Measurements from ENCODE around the gene TPD52L1. TPM values are rescaled to one million over a fixed set of nuclear protein-coding genes. Genes with fewer than 3 reads are reported as not detected.

The TPD52L1 gene
- total RNA-seq, 1 donor from 2014 or later = not detected

DNA sequence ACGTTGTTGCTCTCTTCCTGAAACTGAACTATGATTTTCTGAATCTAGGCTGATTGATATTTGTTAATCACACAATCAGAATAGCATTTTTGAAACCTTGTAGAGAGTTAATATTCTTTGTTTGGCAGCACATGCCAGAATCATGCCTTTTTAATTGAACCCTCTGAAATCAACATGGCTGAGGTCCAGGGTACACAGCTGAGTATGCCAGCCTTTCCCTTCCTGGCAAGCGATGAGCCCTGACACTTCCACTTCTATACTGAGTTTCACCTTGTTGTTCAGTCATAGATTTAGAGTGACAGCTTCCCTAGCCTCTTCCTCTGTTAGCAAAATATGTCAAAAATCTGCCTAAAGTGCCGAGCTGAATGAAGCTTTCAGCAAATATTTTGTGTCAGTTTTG is 141.4 kb downstream of the TPD52L1 start:
- no peaks in the 10 kb centered on the region for H3K27me3 Mint-ChIP-seq (ENCODE audit: unreplicated experiment)
- H3K4me3 Mint-ChIP-seq (ENCODE audit: unreplicated experiment) = no peak overlapping the region
- H3K9me3 Mint-ChIP-seq (ENCODE audit: unreplicated experiment) = no peaks in the 10 kb centered on the region
- H3K27ac Mint-ChIP-seq (ENCODE audit: unreplicated experiment) = no peak overlapping the region
- H3K36me3 Mint-ChIP-seq (ENCODE audit: unreplicated experiment) = no peaks in the 10 kb centered on the region
- no peak for DNase-seq
- TF ChIP-seq, protein P1, sequence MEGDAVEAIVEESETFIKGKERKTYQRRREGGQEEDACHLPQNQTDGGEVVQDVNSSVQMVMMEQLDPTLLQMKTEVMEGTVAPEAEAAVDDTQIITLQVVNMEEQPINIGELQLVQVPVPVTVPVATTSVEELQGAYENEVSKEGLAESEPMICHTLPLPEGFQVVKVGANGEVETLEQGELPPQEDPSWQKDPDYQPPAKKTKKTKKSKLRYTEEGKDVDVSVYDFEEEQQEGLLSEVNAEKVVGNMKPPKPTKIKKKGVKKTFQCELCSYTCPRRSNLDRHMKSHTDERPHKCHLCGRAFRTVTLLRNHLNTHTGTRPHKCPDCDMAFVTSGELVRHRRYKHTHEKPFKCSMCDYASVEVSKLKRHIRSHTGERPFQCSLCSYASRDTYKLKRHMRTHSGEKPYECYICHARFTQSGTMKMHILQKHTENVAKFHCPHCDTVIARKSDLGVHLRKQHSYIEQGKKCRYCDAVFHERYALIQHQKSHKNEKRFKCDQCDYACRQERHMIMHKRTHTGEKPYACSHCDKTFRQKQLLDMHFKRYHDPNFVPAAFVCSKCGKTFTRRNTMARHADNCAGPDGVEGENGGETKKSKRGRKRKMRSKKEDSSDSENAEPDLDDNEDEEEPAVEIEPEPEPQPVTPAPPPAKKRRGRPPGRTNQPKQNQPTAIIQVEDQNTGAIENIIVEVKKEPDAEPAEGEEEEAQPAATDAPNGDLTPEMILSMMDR (IDR thresholded peaks at IDR 0.05; ENCODE audit: partially characterized antibody, unreplicated experiment) = no peak
- peaks cover 2% of the 10 kb centered on the region for H3K4me1 Mint-ChIP-seq (ENCODE audit: low read depth, unreplicated experiment)

DNA sequence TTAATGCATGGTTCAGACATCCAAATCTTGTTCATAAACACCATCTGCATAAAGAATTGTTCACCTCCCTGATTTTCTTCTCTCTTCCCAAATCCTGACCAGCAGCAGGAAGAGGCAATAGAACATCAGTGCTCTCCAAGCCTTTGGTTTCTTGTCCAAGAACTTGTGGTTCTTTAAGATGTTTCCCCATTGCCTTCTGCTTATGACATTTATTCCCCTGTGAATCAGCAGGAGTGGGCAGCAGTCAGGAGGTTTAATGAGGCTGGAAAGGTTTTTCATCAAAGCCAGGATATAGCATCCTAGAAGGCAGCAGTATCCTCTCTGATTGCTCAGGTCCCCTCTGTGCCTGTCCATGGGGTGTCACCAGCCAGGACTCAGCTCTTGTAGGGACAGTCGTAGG is 142.9 kb downstream of the TPD52L1 start:
- Mint-ChIP-seq H3K27ac (ENCODE audit: unreplicated experiment) (no peak overlapping the region), H3K27me3 (ENCODE audit: unreplicated experiment) (no peaks in the 10 kb centered on the region), H3K4me1 (ENCODE audit: low read depth, unreplicated experiment) (peaks cover 9% of the 10 kb centered on the region), H3K36me3 (ENCODE audit: unreplicated experiment) (no peaks in the 10 kb centered on the region), H3K4me3 (ENCODE audit: unreplicated experiment) (no peak overlapping the region), H3K9me3 (ENCODE audit: unreplicated experiment) (peaks cover 2% of the 10 kb centered on the region)
- DNase-seq = no peak
- TF ChIP-seq, protein P1 (IDR thresholded peaks at IDR 0.05; ENCODE audit: partially characterized antibody, unreplicated experiment) = no peak

- H3K9me3 Mint-ChIP-seq (ENCODE audit: unreplicated experiment) = peaks cover 2% of the 10 kb centered on the region
- H3K27ac Mint-ChIP-seq (ENCODE audit: unreplicated experiment) = no peak overlapping the region
- no peak for DNase-seq
- H3K36me3 Mint-ChIP-seq (ENCODE audit: unreplicated experiment) = no peaks in the 10 kb centered on the region
- no peaks in the 10 kb centered on the region for H3K27me3 Mint-ChIP-seq (ENCODE audit: unreplicated experiment)
- TF ChIP-seq, protein P1 (IDR thresholded peaks at IDR 0.05; ENCODE audit: partially characterized antibody, unreplicated experiment) = no peak
- peaks cover 9% of the 10 kb centered on the region for H3K4me1 Mint-ChIP-seq (ENCODE audit: low read depth, unreplicated experiment)
- H3K4me3 Mint-ChIP-seq (ENCODE audit: unreplicated experiment) = no peak overlapping the region
Observed at GRCh38 chr6:125299257-125299656, 145.7 kb downstream of the TPD52L1 start.

DNA sequence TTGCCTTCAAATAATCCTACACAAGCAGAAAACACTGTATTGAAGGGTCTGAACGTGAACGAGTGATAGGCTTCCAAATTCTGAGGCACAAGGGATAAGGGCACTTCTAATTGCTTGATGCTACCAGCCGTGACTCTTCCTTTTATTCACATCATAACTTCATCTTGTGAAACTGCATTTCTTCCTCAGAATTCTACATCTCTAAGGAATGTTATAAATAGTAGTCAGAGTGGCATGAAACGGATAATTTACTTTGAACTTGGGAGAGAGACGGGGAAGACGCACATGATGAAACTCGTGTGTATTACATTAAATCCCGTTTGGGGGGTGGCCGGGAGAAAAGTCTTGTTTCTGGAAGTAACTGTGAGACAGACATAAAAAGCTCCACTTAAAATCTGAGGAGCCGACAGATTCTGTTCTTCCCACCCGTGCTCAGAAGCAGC is 147.4 kb downstream of the TPD52L1 start:
- H3K9me3 Mint-ChIP-seq (ENCODE audit: unreplicated experiment) = peaks cover 2% of the 10 kb centered on the region
- TF ChIP-seq, protein P1 (IDR thresholded peaks at IDR 0.05; ENCODE audit: partially characterized antibody, unreplicated experiment) = no peak
- H3K4me3 Mint-ChIP-seq (ENCODE audit: unreplicated experiment) = peak overlapping the region; percentile 88
- H3K36me3 Mint-ChIP-seq (ENCODE audit: unreplicated experiment) = no peaks in the 10 kb centered on the region
- no peaks in the 10 kb centered on the region for H3K27me3 Mint-ChIP-seq (ENCODE audit: unreplicated experiment)
- peak overlapping the region; percentile 60 for H3K27ac Mint-ChIP-seq (ENCODE audit: unreplicated experiment)
- peaks cover 9% of the 10 kb centered on the region for H3K4me1 Mint-ChIP-seq (ENCODE audit: low read depth, unreplicated experiment)
- no peak for DNase-seq

GRCh38 chr6:125301435-125302391 is 148.1 kb downstream of the TPD52L1 start, which contains the start of gene HDDC2:
HDDC2 (minus strand) TSS chr6:125301967; CDS start chr6:125301932, 35 bp downstream.
- Mint-ChIP-seq H3K9me3 (ENCODE audit: unreplicated experiment) (peaks cover 2% of the 10 kb centered on the region), H3K4me1 (ENCODE audit: low read depth, unreplicated experiment) (peaks cover 9% of the 10 kb centered on the region), H3K27me3 (ENCODE audit: unreplicated experiment) (no peaks in the 10 kb centered on the region), H3K36me3 (ENCODE audit: unreplicated experiment) (no peaks in the 10 kb centered on the region), H3K4me3 (ENCODE audit: unreplicated experiment) (peak within 1 kb of the TSS; percentile 88), H3K27ac (ENCODE audit: unreplicated experiment) (peak within 1 kb of the TSS; percentile 75)
- DNase-seq = peak; percentile 85
- TF ChIP-seq, protein P1 (IDR thresholded peaks at IDR 0.05; ENCODE audit: partially characterized antibody, unreplicated experiment) = no peak
